A673 (cell line): ENCODE results near the gene SYVN1.

Source experiments
- EZH2 ChIP-seq: fragments of 200-600 bp; sonication (generic); IDR thresholded peaks from 2 replicates; pipeline ENCODE4 v1.6.1; 2017; ENCODE audit warnings: borderline replicate concordance, low read depth, mild to moderate bottlenecking, mixed read lengths, antibody characterized with exemption, low read length; ENCODE audit not compliant: poor library complexity, severe bottlenecking
- TF ChIP-seq, protein P1 (sequence below): fragments of 300-800, 200-600 bp; sonication (generic); conservative IDR thresholded peaks from 2 replicates; pipeline ENCODE4 v1.5.1; 2017; ENCODE audit warnings: low read depth, mild to moderate bottlenecking, antibody characterized with exemption, low read length, moderate library complexity, mixed read lengths

DNA sequence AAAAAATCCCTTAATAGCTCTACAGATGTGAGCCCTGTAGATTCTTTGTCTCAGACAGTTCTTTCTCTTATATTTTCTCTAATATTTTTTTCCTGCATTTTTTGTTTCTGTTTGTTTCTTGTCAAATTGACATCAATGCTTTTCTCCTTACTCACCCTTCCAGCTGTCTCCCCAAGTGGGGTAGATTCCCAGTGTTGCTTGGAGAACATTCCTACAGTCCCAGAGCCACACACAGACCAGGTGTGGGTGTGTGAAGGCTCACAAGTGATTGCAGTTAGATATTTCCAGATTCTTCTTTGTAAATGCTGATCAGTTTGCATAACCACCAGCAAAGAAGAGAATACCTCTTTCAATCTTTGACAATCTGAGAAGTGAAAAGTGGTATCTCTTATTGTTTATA is 30.8 kb downstream of the SYVN1 start:
- TF ChIP-seq, protein P1, sequence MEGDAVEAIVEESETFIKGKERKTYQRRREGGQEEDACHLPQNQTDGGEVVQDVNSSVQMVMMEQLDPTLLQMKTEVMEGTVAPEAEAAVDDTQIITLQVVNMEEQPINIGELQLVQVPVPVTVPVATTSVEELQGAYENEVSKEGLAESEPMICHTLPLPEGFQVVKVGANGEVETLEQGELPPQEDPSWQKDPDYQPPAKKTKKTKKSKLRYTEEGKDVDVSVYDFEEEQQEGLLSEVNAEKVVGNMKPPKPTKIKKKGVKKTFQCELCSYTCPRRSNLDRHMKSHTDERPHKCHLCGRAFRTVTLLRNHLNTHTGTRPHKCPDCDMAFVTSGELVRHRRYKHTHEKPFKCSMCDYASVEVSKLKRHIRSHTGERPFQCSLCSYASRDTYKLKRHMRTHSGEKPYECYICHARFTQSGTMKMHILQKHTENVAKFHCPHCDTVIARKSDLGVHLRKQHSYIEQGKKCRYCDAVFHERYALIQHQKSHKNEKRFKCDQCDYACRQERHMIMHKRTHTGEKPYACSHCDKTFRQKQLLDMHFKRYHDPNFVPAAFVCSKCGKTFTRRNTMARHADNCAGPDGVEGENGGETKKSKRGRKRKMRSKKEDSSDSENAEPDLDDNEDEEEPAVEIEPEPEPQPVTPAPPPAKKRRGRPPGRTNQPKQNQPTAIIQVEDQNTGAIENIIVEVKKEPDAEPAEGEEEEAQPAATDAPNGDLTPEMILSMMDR, result no peak
- no peak for TF ChIP-seq EZH2
